Naive thymus-derived CD8-positive, alpha-beta T cell (primary cell): ENCODE measurements around the gene AKAP3. TPM values are rescaled to one million over a fixed set of nuclear protein-coding genes. Genes with fewer than 3 reads are reported as not detected.

Experiments used
- ATAC-seq, 2 donors: fragments of 150-1000 bp; cut with Tn5 transposase in 1 of 2; sonication (Bioruptor Pico), chemical (Tn5 transposase) in 1 of 2; 1 replicate in 1 of 2; 2 replicates in 1 of 2; pipeline ENCODE4 v1.10.0; 2021; ENCODE audit warnings: mild to moderate bottlenecking in 2 of 2, moderate library complexity in 2 of 2
- POLR2A ChIA-PET: fragments of 350-600 bp; sonication (Branson Sonifier 250); formaldehyde crosslinking; loops from one replicate; lab custom pipeline; 2021; ENCODE audit warnings: antibody characterized with exemption; lab: Charles Lee
- DNase-seq, 10 donors: peaks; one replicate each; pipeline versions ENCODE4 v3.0.0 to v3.0.0-alpha.2; 2020 to 2022
- H3K27ac Mint-ChIP-seq, 10 donors: one replicate each; pipeline ENCODE4 v1.8.0; 2020 to 2022; ENCODE audit warnings: mild to moderate bottlenecking in 10 of 10, mixed read lengths in 10 of 10, moderate library complexity in 4 of 10, inconsistent platforms in 1 of 10
- H3K27me3 Mint-ChIP-seq, 5 donors: one replicate each; pipeline ENCODE4 v1.8.0; 2021 to 2022; ENCODE audit warnings: mixed read lengths in 5 of 5
- H3K36me3 Mint-ChIP-seq, 3 donors: one replicate each; pipeline ENCODE4 v1.8.0; 2020 to 2022; ENCODE audit warnings: mixed read lengths in 3 of 3, mild to moderate bottlenecking in 2 of 3, inconsistent platforms in 1 of 3
- H3K4me1 Mint-ChIP-seq, 4 donors: one replicate each; pipeline ENCODE4 v1.8.0; 2021 to 2022; ENCODE audit warnings: mixed read lengths in 4 of 4
- H3K4me3 Mint-ChIP-seq, 10 donors: one replicate each; pipeline ENCODE4 v1.8.0; 2020 to 2022; ENCODE audit warnings: mild to moderate bottlenecking in 10 of 10, mixed read lengths in 10 of 10, moderate library complexity in 6 of 10, inconsistent platforms in 1 of 10
- H3K9me3 Mint-ChIP-seq, 9 donors: one replicate each; pipeline ENCODE4 v1.8.0; 2020 to 2022; ENCODE audit warnings: mixed read lengths in 9 of 9, mild to moderate bottlenecking in 3 of 9, inconsistent platforms in 1 of 9, moderate library complexity in 1 of 9
- polyA plus RNA-seq, 3 donors: library from polyadenylated mRNA; unstranded; fragments of 300-500 nt; fragmentation: Illumina TruSeq; gene quantifications; one replicate each; pipeline ENCODE4 v1.2.3, GENCODE V29; 2021
- total RNA-seq, 8 experiments: library from RNA in 2 of 8; stranded (reverse) in 2 of 8; gene quantifications; one replicate each; pipeline ENCODE4 v1.2.3 and lab custom pipeline; 2021 to 2026

The AKAP3 gene
- total and polyA plus RNA-seq, 5 experiments from 2014 or later, result 0.90 to 8.9 (median 4.7) TPM

DNA sequence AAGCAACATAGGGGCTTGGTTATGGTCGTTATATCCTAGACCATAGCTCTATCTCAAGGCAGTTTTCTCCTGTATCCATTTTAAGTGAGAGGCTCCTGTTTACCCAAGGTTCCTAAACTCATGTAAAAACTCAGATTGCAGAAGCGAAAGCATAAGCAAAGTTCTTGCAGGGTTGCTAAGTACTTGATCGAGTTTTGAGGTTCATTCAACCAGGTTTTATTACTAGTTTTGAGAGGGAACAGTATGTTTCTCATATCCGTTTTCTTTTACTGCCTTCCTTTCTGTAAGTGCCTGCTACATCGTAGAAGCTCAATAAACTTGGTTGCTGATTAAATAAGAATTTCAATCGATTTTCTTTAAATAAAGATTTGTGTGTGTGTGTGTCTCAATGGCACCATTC lies 5.1 kb downstream of the AKAP3 start:
- H3K9me3 Mint-ChIP-seq, result no peaks in the 10 kb centered on the region
- POLR2A ChIA-PET, result no interaction called here
- H3K4me1 Mint-ChIP-seq, result peaks cover 5 to 15% (median 10%) of the 10 kb centered on the region in 4 donors
- ATAC-seq, result no peak
- peaks cover 0 to 8% (median 3%) of the 10 kb centered on the region in 5 donors for H3K27me3 Mint-ChIP-seq
- peaks cover 0 to 4% (median 0%) of the 10 kb centered on the region in 3 donors for H3K36me3 Mint-ChIP-seq
- H3K27ac Mint-ChIP-seq, result no peak overlapping the region
- H3K4me3 Mint-ChIP-seq, result no peak overlapping the region
- no peak for DNase-seq

DNA sequence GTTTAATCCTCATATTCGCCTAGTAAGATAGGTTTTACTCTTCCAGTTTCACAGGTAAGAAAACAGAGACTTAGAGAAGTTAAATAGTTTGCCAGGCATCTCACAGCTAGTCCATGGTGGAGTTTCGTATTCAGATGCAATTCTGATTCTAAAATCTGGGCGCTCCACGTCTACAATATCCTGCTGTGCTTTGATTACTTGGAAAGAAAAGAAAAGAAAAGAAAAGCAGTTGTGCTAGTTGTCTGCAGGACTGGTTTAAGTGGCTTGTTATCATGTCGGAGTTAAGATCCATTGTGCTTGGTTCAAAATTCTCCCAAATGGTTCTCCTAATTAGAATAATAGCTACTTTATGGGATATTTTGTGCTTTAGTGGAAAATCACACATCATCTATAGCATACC lies 18.6 kb downstream of the AKAP3 start:
- Mint-ChIP-seq H3K36me3 (peaks cover 0 to 8% (median 7%) of the 10 kb centered on the region in 3 donors), H3K9me3 (no peaks in the 10 kb centered on the region), H3K4me3 (no peak overlapping the region), H3K4me1 (no peaks in the 10 kb centered on the region), H3K27ac (no peak overlapping the region), H3K27me3 (peaks cover 0 to 10% (median 0%) of the 10 kb centered on the region in 5 donors)
- no peak for DNase-seq
- no peak for ATAC-seq
- POLR2A ChIA-PET, result no interaction called here

DNA sequence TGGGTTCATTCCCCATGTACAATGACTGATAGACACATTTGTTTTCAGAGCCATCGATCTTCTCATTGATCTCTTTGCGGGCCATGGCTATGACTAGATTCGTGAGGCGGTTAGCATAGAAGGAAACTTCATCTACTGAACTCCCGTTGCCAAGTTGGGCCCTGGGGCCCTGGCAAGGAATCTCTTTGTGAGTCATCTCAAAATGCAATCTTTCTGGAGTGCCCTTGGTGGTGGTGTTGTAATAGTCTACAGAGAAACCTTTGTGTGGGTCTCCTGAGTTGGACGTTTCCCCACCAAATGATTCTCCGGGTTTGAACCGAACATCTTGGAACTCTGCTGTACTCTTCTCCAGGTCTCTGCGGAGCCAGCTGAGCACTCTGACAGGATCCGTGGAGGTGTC lies 20.4 kb downstream of the AKAP3 start:
- H3K4me1 Mint-ChIP-seq, result no peaks in the 10 kb centered on the region
- H3K27me3 Mint-ChIP-seq, result peaks cover 0 to 15% (median 0%) of the 10 kb centered on the region in 5 donors
- peaks cover 0 to 8% (median 7%) of the 10 kb centered on the region in 3 donors for H3K36me3 Mint-ChIP-seq
- peaks cover 0 to 1% (median 0%) of the 10 kb centered on the region in 9 donors for H3K9me3 Mint-ChIP-seq
- H3K27ac Mint-ChIP-seq, result no peak overlapping the region
- ATAC-seq (no peak), DNase-seq (no peak)
- POLR2A ChIA-PET, result no interaction called here
- H3K4me3 Mint-ChIP-seq, result no peak overlapping the region

DNA sequence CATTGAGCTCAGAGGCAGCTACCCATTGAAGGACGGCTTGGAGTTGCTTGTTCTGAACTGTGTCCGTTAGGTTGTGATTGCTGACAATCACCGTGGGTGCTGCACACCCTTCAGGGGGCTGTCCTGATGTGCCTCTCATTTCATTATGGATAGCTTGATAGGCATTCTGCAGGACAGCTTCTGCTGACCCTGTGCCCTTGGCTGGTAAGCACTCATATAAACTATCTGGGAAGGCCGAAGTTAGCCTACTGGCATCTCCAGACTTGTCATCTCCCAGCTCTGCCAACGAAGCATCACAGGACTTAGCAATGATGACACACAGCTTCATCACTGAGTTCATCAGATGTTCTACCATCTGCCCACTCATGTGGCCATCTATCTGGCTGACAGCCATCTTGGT lies 22.3 kb downstream of the AKAP3 start:
- Mint-ChIP-seq H3K4me1 (no peaks in the 10 kb centered on the region), H3K4me3 (no peak overlapping the region), H3K27ac (no peak overlapping the region), H3K36me3 (peaks cover 0 to 8% (median 7%) of the 10 kb centered on the region in 3 donors), H3K27me3 (peaks cover 0 to 16% (median 0%) of the 10 kb centered on the region in 5 donors), H3K9me3 (peaks cover 0 to 4% (median 0%) of the 10 kb centered on the region in 9 donors)
- POLR2A ChIA-PET, result no interaction called here
- ATAC-seq, result no peak
- no peak for DNase-seq

- Mint-ChIP-seq H3K9me3 (peaks cover 0 to 4% (median 0%) of the 10 kb centered on the region in 9 donors), H3K36me3 (no peaks in the 10 kb centered on the region), H3K27ac (no peak overlapping the region), H3K4me1 (no peaks in the 10 kb centered on the region), H3K27me3 (peaks cover 0 to 12% (median 0%) of the 10 kb centered on the region in 5 donors), H3K4me3 (no peak overlapping the region)
- no peak for DNase-seq
- POLR2A ChIA-PET, result no interaction called here
- no peak for ATAC-seq
Measured at GRCh38 chr12:4621511-4621910, 27.3 kb downstream of the AKAP3 start.

DNA sequence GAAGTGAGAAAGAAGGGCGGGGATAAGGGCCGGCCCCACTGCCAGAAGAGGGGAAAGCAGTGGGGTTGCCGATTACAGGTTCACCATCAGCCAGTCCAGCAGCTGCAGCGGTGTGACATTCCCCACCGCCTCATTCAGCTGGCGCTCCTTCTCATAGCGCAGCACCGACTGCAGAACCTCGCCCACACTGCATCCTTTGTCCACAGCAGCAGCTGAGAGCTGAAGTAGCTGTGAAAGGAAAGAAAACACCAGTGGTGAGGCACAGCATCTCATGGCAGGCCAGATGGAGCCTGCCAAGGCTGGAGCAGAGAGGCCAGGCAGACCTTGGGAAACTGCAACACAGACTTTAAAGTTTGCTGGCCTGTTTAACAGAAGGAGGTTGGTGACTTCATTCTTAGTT lies 33.2 kb downstream of the AKAP3 start:
- no peak overlapping the region for H3K27ac Mint-ChIP-seq
- H3K4me1 Mint-ChIP-seq, result no peaks in the 10 kb centered on the region
- ATAC-seq (no peak), DNase-seq (no peak)
- POLR2A ChIA-PET, result no interaction called here
- H3K36me3 Mint-ChIP-seq, result peaks cover 0 to 45% (median 10%) of the 10 kb centered on the region in 3 donors
- H3K27me3 Mint-ChIP-seq, result no peaks in the 10 kb centered on the region
- no peak overlapping the region for H3K4me3 Mint-ChIP-seq
- no peaks in the 10 kb centered on the region for H3K9me3 Mint-ChIP-seq

DNA sequence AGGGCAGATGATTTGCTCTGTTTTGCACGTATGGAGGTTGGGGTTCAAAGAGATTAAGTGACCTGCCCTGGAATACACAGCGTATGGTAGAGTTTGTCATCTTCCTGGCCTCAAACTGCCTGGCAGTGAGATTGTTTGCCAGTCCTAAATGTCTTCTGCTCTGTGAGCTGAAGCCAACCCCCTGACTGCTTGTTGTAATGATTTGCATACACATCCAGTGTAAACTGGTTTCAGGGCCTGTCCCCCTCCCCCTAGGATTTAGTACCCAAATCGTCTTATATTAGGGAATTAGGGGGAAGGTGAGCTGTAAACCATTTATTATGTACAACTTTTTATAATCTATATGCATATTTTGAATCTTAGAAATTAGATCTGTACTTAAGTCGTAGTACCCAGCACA lies 38.4 kb downstream of the AKAP3 start:
- DNase-seq (no peak), ATAC-seq (no peak)
- Mint-ChIP-seq H3K4me1 (peaks cover 21 to 29% (median 25%) of the 10 kb centered on the region in 4 donors), H3K27me3 (no peaks in the 10 kb centered on the region), H3K4me3 (no peak overlapping the region), H3K27ac (no peak overlapping the region), H3K36me3 (peaks cover 0 to 61% (median 14%) of the 10 kb centered on the region in 3 donors), H3K9me3 (no peaks in the 10 kb centered on the region)
- POLR2A ChIA-PET, result no interaction called here

GRCh38 chr12:4609071-4609470 lies 39.8 kb downstream of the AKAP3 start:
- H3K36me3 Mint-ChIP-seq, result peaks cover 4 to 49% (median 9%) of the 10 kb centered on the region in 3 donors

DNA sequence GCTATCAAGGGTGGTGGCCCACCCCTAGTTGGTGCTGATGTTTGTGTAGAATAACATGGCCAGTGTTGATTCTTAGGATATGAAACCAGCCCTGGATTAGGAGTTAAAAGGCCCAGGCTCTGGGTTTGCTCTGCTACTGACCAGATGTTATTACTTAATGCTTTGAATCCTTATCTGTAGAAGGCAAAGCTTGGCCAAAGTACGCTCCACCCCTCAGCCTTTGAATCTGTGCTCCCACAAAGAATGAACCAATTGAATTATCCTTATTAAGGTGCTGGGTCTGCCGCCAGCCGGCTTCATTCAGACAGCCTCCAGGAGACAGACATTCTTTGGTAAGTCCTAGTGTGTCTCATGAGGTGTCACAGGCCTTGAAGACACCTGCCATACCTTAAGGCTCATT lies 41.8 kb downstream of the AKAP3 start:
- H3K9me3 Mint-ChIP-seq, result no peaks in the 10 kb centered on the region
- POLR2A ChIA-PET, result no interaction called here
- peak overlapping the region in 3 of 10 donors; percentile 2 to 59 (median 33) for H3K4me3 Mint-ChIP-seq
- peaks cover 0 to 17% (median 10%) of the 10 kb centered on the region in 5 donors for H3K27me3 Mint-ChIP-seq
- DNase-seq, result no peak
- H3K4me1 Mint-ChIP-seq, result peaks cover 27 to 39% (median 35%) of the 10 kb centered on the region in 4 donors
- peaks cover 4 to 31% (median 4%) of the 10 kb centered on the region in 3 donors for H3K36me3 Mint-ChIP-seq
- H3K27ac Mint-ChIP-seq, result peak overlapping the region in 8 of 10 donors; percentile 4 to 75 (median 58)
- ATAC-seq, result no peak

More at GRCh38 chr12:4609071-4609470, 39.8 kb downstream of the AKAP3 start:
- ATAC-seq (no peak), DNase-seq (no peak)
- no peaks in the 10 kb centered on the region for H3K27me3 Mint-ChIP-seq
- H3K9me3 Mint-ChIP-seq, result no peaks in the 10 kb centered on the region
- H3K4me1 Mint-ChIP-seq, result peaks cover 27 to 39% (median 35%) of the 10 kb centered on the region in 4 donors
- POLR2A ChIA-PET, result no interaction called here
- H3K27ac Mint-ChIP-seq, result peak overlapping the region in 4 of 10 donors; percentile 2 to 82 (median 42)
- no peak overlapping the region for H3K4me3 Mint-ChIP-seq

GRCh38 chr12:4604684-4605193 lies 44.1 kb downstream of the AKAP3 start:
- DNase-seq, result peak; percentile 59 to 86 (median 76)
- peak overlapping the region; percentile 90 to 97 (median 96) for H3K27ac Mint-ChIP-seq
- peaks cover 27 to 39% (median 34%) of the 10 kb centered on the region in 4 donors for H3K4me1 Mint-ChIP-seq
- H3K36me3 Mint-ChIP-seq, result peaks cover 0 to 10% (median 4%) of the 10 kb centered on the region in 3 donors
- POLR2A ChIA-PET, result interaction anchor here (0.7 to 2.8 kb wide), 3 partner anchors 9 to 54 kb away, joined by 3 to 10 read pairs (median 5); partner anchors contain the start of genes AKAP3 and NDUFA9
- H3K4me3 Mint-ChIP-seq, result peak overlapping the region; percentile 95 to 99 (median 98)
- ATAC-seq, result peak; percentile 96
- H3K27me3 Mint-ChIP-seq, result peaks cover 0 to 20% (median 10%) of the 10 kb centered on the region in 5 donors
- no peaks in the 10 kb centered on the region for H3K9me3 Mint-ChIP-seq

DNA sequence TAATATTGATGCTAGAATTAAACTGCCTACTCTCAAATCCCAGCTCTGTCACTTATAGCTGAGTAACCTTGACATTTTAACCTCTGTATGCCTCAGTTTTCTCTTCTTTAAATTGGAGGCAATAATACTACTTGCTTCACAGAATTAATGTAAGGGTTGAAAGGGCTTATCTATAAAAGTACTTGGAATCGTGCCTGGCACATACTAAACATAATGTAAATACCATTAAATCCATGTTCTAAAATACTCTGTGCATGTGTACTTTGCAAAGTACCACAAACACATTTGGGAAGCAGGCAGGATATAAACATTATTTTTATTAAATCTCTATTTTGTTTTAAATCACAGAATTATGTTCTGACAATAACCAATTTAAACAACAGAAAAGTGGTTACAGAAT lies 44.9 kb downstream of the AKAP3 start:
- H3K4me1 Mint-ChIP-seq, result peaks cover 23 to 34% (median 30%) of the 10 kb centered on the region in 4 donors
- H3K27ac Mint-ChIP-seq, result no peak overlapping the region
- no peak for ATAC-seq
- no peaks in the 10 kb centered on the region for H3K9me3 Mint-ChIP-seq
- no peak overlapping the region for H3K4me3 Mint-ChIP-seq
- H3K27me3 Mint-ChIP-seq, result peaks cover 0 to 20% (median 10%) of the 10 kb centered on the region in 5 donors
- H3K36me3 Mint-ChIP-seq, result peaks cover 0 to 6% (median 4%) of the 10 kb centered on the region in 3 donors
- DNase-seq, result no peak
- POLR2A ChIA-PET, result interaction anchor here (2.8 kb wide), 1 partner anchor 45 kb away, joined by 10 read pairs; the partner anchor contains the start of genes AKAP3 and NDUFA9

GRCh38 chr12:4603421-4603820 lies 45.4 kb downstream of the AKAP3 start:
- ATAC-seq, result no peak
- no peak for DNase-seq
- H3K36me3 Mint-ChIP-seq, result peaks cover 0 to 4% (median 3%) of the 10 kb centered on the region in 3 donors
- no peak overlapping the region for H3K4me3 Mint-ChIP-seq
- H3K27ac Mint-ChIP-seq, result peak overlapping the region in 1 of 10 donors; percentile 5
- H3K4me1 Mint-ChIP-seq, result peaks cover 22 to 32% (median 29%) of the 10 kb centered on the region in 4 donors
- peaks cover 0 to 20% (median 10%) of the 10 kb centered on the region in 5 donors for H3K27me3 Mint-ChIP-seq
- no peaks in the 10 kb centered on the region for H3K9me3 Mint-ChIP-seq
- POLR2A ChIA-PET, result interaction anchor here (2.8 kb wide), 1 partner anchor 46 kb away, joined by 10 read pairs; the partner anchor contains the start of genes AKAP3 and NDUFA9

- Mint-ChIP-seq H3K4me1 (no peaks in the 10 kb centered on the region), H3K9me3 (no peaks in the 10 kb centered on the region), H3K36me3 (no peaks in the 10 kb centered on the region), H3K4me3 (no peak overlapping the region), H3K27me3 (peaks cover 0 to 15% (median 2%) of the 10 kb centered on the region in 5 donors), H3K27ac (no peak overlapping the region)
- POLR2A ChIA-PET, result interaction anchor here (1.5 kb wide), 1 partner anchor 9 kb away, joined by 3 read pairs; no protein-coding TSS in a partner anchor
- DNase-seq (no peak), ATAC-seq (no peak)
Measured at GRCh38 chr12:4595881-4596280, 53.0 kb downstream of the AKAP3 start.
